ENCODE data around the gene KRTAP10-5. TPM values are rescaled to one million over a fixed set of nuclear protein-coding genes. Genes with fewer than 3 reads are reported as not detected.

Gene KRTAP10-5
- total RNA-seq, 1 donor from 2014 or later: not detected

DNA sequence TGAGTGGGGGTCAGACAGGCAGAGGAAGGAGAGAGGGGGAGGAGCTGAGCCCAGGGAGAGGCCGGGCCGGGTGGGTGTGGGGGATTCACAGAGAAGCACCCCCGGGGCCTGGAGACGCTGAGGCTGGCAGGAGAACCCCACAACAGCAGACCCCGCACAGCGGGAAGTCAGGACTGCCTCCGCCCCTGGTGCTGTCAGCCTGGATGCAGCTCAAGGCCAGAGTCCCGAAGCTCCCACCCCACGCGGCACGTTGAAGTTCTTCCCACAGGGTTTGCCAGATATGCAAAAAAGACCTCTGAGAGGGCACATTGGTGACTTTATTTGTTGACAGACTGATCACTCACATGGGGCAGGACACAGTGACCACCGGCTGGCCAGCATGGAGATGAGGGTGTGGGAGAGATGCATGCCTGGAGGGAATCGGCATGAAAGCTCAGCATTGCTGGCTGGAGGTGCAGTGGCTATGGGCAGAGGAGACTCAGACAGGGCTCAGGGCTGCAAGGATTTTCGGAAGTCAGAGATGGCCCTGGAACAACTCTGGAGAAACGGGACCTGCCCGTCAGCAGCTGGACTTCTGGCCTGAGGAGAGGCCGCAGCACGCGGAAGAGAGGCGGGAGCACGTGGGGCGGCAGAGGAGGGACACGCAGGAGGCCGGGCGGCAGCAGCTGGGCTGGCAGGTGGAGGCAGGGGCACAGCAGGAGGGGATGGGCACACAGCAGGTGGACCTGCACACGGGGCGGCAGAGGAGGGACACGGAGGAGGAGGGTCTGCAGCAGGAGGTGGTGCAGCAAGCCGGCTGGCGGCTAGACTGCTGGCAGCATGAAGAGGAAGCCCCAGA lies 22.7 kb downstream of the KRTAP10-5 start:
- Histone ChIP-seq H3K27ac (no peak overlapping the region), H3K4me3 (no peak overlapping the region), H3K36me3 (no peaks in the 10 kb centered on the region), H3K9me3 (peaks cover 0 to 8% of the 10 kb centered on the region in 2 donors), H3K27me3 (no peaks in the 10 kb centered on the region), H3K4me1 (no peaks in the 10 kb centered on the region)
- intact Hi-C loops (cut with DNase I): no loop called here
- DNase-seq (ENCODE audit: low spot score in 2 of 2): no peak
- TF ChIP-seq, protein P1, sequence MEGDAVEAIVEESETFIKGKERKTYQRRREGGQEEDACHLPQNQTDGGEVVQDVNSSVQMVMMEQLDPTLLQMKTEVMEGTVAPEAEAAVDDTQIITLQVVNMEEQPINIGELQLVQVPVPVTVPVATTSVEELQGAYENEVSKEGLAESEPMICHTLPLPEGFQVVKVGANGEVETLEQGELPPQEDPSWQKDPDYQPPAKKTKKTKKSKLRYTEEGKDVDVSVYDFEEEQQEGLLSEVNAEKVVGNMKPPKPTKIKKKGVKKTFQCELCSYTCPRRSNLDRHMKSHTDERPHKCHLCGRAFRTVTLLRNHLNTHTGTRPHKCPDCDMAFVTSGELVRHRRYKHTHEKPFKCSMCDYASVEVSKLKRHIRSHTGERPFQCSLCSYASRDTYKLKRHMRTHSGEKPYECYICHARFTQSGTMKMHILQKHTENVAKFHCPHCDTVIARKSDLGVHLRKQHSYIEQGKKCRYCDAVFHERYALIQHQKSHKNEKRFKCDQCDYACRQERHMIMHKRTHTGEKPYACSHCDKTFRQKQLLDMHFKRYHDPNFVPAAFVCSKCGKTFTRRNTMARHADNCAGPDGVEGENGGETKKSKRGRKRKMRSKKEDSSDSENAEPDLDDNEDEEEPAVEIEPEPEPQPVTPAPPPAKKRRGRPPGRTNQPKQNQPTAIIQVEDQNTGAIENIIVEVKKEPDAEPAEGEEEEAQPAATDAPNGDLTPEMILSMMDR (IDR thresholded peaks at IDR 0.05): no peak

DNA sequence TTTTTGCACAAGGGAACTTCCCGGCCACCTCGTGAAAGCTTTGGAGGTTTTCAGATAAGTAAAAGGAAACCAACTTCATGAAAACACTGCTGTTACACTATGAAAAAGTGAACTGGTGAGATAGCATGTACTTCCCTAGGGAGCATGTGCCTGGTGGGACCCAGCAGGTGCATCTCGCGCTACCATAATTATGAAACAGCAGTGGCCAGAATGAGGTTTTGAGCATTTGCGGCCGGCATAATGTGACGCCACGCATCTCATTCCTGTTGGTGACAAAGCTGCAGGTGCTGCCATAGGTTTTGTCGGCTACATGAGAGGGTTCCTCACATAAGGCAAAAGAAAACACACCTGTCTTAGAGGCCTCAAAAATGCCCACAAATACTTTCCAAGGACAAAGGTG lies 23.5 kb downstream of the KRTAP10-5 start:
- Histone ChIP-seq H3K36me3 (no peaks in the 10 kb centered on the region), H3K9me3 (no peaks in the 10 kb centered on the region), H3K27ac (no peak overlapping the region), H3K4me3 (no peak overlapping the region), H3K4me1 (no peaks in the 10 kb centered on the region), H3K27me3 (no peaks in the 10 kb centered on the region)
- TF ChIP-seq, protein P1 (IDR thresholded peaks at IDR 0.05): no peak
- DNase-seq (ENCODE audit: low spot score in 2 of 2): no peak
- intact Hi-C loops (cut with DNase I): no loop called here

DNA sequence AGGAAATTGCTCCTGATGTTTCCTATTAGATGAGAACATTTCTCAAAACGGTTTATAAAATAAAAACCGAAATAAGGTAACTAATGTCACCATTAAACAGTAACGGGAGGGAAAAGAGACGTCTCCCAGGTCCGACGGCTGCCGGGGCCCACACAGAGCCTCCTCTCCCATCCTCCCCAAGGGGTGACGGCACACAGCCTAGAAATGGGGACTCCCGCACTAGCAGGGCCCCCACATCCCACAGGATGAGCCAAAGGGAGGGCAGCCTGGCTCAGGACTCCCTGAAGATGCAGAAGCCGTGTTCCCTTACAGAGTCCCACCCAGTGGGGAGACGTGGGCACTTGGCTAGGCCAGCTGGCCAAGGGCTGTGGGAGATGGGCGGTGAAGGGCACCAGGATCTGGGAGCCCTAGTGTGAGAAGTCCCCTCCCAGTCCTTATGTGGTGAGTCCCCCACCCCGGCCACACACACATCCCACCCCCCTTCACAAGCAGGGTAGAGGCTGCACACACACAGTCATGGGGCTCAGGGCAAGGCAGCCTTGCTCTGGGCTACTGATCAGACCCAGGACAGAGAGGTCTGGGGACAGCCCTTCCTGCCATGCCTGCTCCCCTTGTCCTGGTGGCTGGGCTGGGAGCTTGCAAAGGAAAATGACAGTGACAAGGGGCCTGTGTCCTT lies 25.1 kb downstream of the KRTAP10-5 start:
- Histone ChIP-seq H3K27me3 (no peaks in the 10 kb centered on the region), H3K36me3 (no peaks in the 10 kb centered on the region), H3K27ac (no peak overlapping the region), H3K4me3 (no peak overlapping the region), H3K9me3 (no peaks in the 10 kb centered on the region), H3K4me1 (no peaks in the 10 kb centered on the region)
- intact Hi-C loops (cut with DNase I): no loop called here
- TF ChIP-seq, protein P1 (IDR thresholded peaks at IDR 0.05): no peak
- no peak for DNase-seq (ENCODE audit: low spot score in 2 of 2)

DNA sequence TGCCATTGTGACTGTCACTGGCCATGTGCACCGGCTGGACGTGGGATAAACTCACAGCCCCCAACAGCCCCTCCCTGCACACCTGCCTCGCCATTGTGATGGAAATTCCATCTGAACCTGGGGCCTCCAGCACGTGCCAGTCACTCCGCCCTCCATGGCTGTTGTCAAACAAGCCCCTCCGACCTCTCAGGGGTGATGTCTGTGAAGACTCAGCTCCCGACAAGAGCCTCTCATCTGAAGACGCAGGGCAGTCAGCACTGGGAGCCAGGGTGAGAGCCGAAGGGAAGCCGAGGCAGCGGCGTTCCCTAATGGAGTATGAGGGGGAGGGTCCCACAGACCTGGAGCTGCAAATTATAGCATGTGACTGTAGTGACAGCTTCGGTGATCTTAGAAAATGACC lies 27.7 kb downstream of the KRTAP10-5 start:
- Histone ChIP-seq H3K9me3 (no peaks in the 10 kb centered on the region), H3K4me3 (no peak overlapping the region), H3K36me3 (no peaks in the 10 kb centered on the region), H3K27ac (no peak overlapping the region), H3K4me1 (no peaks in the 10 kb centered on the region), H3K27me3 (no peaks in the 10 kb centered on the region)
- DNase-seq (ENCODE audit: low spot score in 2 of 2): no peak
- TF ChIP-seq, protein P1 (IDR thresholded peaks at IDR 0.05): no peak
- intact Hi-C loops (cut with DNase I): no loop called here

DNA sequence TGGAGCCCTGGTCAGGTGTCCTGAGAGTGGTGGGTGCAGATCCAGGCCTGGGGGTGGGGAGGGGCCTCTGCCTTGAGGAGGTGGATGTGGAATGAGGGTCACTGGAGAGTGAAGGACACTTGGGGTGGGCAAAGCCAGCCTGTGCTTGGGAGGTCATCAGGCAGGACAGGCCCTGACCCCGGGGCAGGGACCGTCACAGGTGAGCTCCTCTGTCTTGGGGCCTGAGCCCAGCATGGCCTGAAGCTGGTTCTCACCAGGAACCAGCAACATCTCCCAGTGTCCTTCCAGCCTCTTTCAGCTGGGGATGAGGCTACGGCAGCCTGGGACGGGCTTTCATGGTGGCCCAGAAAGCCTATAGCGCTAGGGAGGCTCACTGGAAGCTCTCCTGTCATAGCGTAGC lies 28.3 kb downstream of the KRTAP10-5 start:
- Histone ChIP-seq H3K36me3 (no peaks in the 10 kb centered on the region), H3K27me3 (no peaks in the 10 kb centered on the region), H3K27ac (no peak overlapping the region), H3K4me1 (no peaks in the 10 kb centered on the region), H3K9me3 (peaks cover 0 to 2% of the 10 kb centered on the region in 2 donors), H3K4me3 (no peak overlapping the region)
- intact Hi-C loops (cut with DNase I): no loop called here
- no peak for DNase-seq (ENCODE audit: low spot score in 2 of 2)
- TF ChIP-seq, protein P1 (IDR thresholded peaks at IDR 0.05): no peak
